ENCODE measurements around the gene CYTH2. TPM values are rescaled to one million over a fixed set of nuclear protein-coding genes. Genes with fewer than 3 reads are reported as not detected.

Gene CYTH2
- total RNA-seq = 49.9 and 52.8 TPM in 2 replicates

GRCh38 chr19:48469289-48469881, at the start of gene CYTH2:
TSS of gene CYTH2 (plus strand) at chr19:48469369. CDS start at chr19:48469508, 139 bp downstream.

GRCh38 chr19:48445606-48446481, 23.3 kb upstream of the CYTH2 start, which contains the start of gene GRWD1:
TSS of gene GRWD1 (plus strand) at chr19:48445983. CDS start at chr19:48446006, 23 bp downstream.

GRCh38 chr19:48455171-48455907, 13.8 kb upstream of the CYTH2 start, which contains the start of gene KCNJ14:
TSS of gene KCNJ14 (plus strand) at chr19:48455574. CDS start at chr19:48461725, 6,151 bp downstream.

GRCh38 chr19:48511800-48512503, 42.8 kb downstream of the CYTH2 start, which contains the start of gene LMTK3:
TSS of gene LMTK3 (minus strand) at chr19:48511835. CDS start at chr19:48511576, 259 bp downstream.

Other genes starting within 250 kb of the CYTH2 start
- gene CARD8, start 213.5 kb upstream of the CYTH2 start, total RNA-seq = 13.1 and 16.0 TPM in 2 replicates
- gene ZNF114, start 199.3 kb upstream of the CYTH2 start, total RNA-seq = 0.11 TPM in 1 of 2 replicates, not detected in the other
- 67.6 and 92.0 TPM in 2 replicates for gene EMP3, start 143.8 kb upstream of the CYTH2 start, total RNA-seq
- gene TMEM143, start 105.4 kb upstream of the CYTH2 start, total RNA-seq = 3.1 and 4.1 TPM in 2 replicates
- gene SYNGR4, start 105.0 kb upstream of the CYTH2 start, total RNA-seq = not detected in 2 replicates
- 36.3 and 56.2 TPM in 2 replicates for gene KDELR1, start 77.8 kb upstream of the CYTH2 start, total RNA-seq
- gene GRIN2D, start 75.7 kb upstream of the CYTH2 start, total RNA-seq = 0.25 and 0.33 TPM in 2 replicates
- gene GRWD1, start 23.4 kb upstream of the CYTH2 start, total RNA-seq = 28.5 and 40.9 TPM in 2 replicates
- 0.33 and 0.37 TPM in 2 replicates for gene KCNJ14, start 13.8 kb upstream of the CYTH2 start, total RNA-seq
- under 0.01 and 0.37 TPM in 2 replicates for gene LMTK3, start 42.5 kb downstream of the CYTH2 start, total RNA-seq
- gene SULT2B1, start 82.8 kb downstream of the CYTH2 start, total RNA-seq = not detected in 2 replicates
- gene SPACA4, start 137.4 kb downstream of the CYTH2 start, total RNA-seq = not detected in 2 replicates
- 0.25 and 0.77 TPM in 2 replicates for gene FAM83E, start 145.7 kb downstream of the CYTH2 start, total RNA-seq
- 1,690 and 1,891 TPM in 2 replicates for gene RPL18, start 149.8 kb downstream of the CYTH2 start, total RNA-seq
- gene SPHK2, start 150.1 kb downstream of the CYTH2 start, total RNA-seq = 7.4 and 8.4 TPM in 2 replicates
- 3.9 and 7.6 TPM in 2 replicates for gene DBP, start 168.0 kb downstream of the CYTH2 start, total RNA-seq
- 0.77 and 2.1 TPM in 2 replicates for gene CA11, start 176.8 kb downstream of the CYTH2 start, total RNA-seq
- gene NTN5, start 203.6 kb downstream of the CYTH2 start, total RNA-seq = not detected in 2 replicates
- 0.11 TPM in 1 of 2 replicates, not detected in the other for gene FUT2, start 226.6 kb downstream of the CYTH2 start, total RNA-seq

Data from uterine smooth muscle cell (primary cell).